WTC11 (cell line): ENCODE measurements around the gene PPA2.

Experiments
- CTCF ChIP-seq: fragments of 200-600 bp; IDR thresholded peaks from 2 replicates; pipeline ENCODE4 v1.8.0; 2022; ENCODE audit warnings: antibody characterized with exemption
- ESRRA ChIP-seq: sonication (generic); formaldehyde crosslinking; IDR thresholded peaks from 2 replicates; pipeline ENCODE4 v1.8.1; 2022; ENCODE audit warnings: mild to moderate bottlenecking, missing genetic modification reagents, borderline replicate concordance
- TEAD4 ChIP-seq: sonication (generic); formaldehyde crosslinking; IDR thresholded peaks from 2 replicates; pipeline ENCODE4 v1.8.0; 2022; ENCODE audit warnings: mild to moderate bottlenecking, missing genetic modification reagents
- ZNF263 ChIP-seq: sonication (generic); formaldehyde crosslinking; IDR thresholded peaks from 2 replicates; pipeline ENCODE4 v1.8.1; 2022; ENCODE audit warnings: low read depth, mild to moderate bottlenecking, moderate library complexity, missing genetic modification reagents

GRCh38 chr4:105434940-105435339 is 38.9 kb downstream of the PPA2 start:
- TF ChIP-seq CTCF: no peak
- no peak for TF ChIP-seq ESRRA
- no peak for TF ChIP-seq TEAD4
- TF ChIP-seq ZNF263 (CRISPR knock-in tag): no peak
